SK-N-SH treated with all-trans-retinoic acid at 6 μM for 48 hours (cell line): ENCODE data around the gene ARHGEF10L.

Experiments
- ATAC-seq: fragments of 200-7000 bp; cut with Tn5 transposase; 3 replicates; pipeline ENCODE4 v1.9.1; 2020; ENCODE audit warnings: mild to moderate bottlenecking, moderate library complexity
- ARNTL ChIP-seq: fragments of 450-650 bp; formaldehyde crosslinking; IDR thresholded peaks from 2 replicates; pipeline ENCODE4 v1.5.0; 2020; ENCODE audit warnings: low read depth, mild to moderate bottlenecking, moderate library complexity, borderline replicate concordance
- BACH2 ChIP-seq: fragments of 250-450 bp; sonication (Bioruptor Pico); IDR thresholded peaks from 2 replicates; pipeline ENCODE4 v1.9.0; 2021; ENCODE audit warnings: mild to moderate bottlenecking, borderline replicate concordance
- CSDC2 ChIP-seq: fragments of 250-450 bp; sonication (Bioruptor Pico); IDR thresholded peaks from 2 replicates; pipeline ENCODE4 v1.5.0; 2020; ENCODE audit warnings: mild to moderate bottlenecking, moderate library complexity
- ESRRG ChIP-seq: fragments of 250-450 bp; sonication (Bioruptor Pico); IDR thresholded peaks from 2 replicates; pipeline ENCODE4 v1.6.1; 2021; ENCODE audit warnings: mild to moderate bottlenecking
- ISL1 ChIP-seq: fragments of 250-450 bp; sonication (Bioruptor Pico); IDR thresholded peaks from 2 replicates; pipeline ENCODE4 v2.1.2; 2022; ENCODE audit warnings: mild to moderate bottlenecking, moderate library complexity
- OSR1 ChIP-seq: fragments of 250-450 bp; sonication (Bioruptor Pico); IDR thresholded peaks from 2 replicates; pipeline ENCODE4 v1.8.0; 2022; ENCODE audit warnings: moderate library complexity, mild to moderate bottlenecking, inconsistent platforms
- RARB ChIP-seq: fragments of 250-450 bp; sonication (Bioruptor Pico); IDR thresholded peaks from 2 replicates; pipeline ENCODE4 v1.8.0; 2021; ENCODE audit warnings: mild to moderate bottlenecking, moderate library complexity
- ZC3H10 ChIP-seq: fragments of 250-450 bp; sonication (Bioruptor Pico); IDR thresholded peaks from 2 replicates; pipeline ENCODE4 v1.5.1; 2021; ENCODE audit warnings: mild to moderate bottlenecking, moderate library complexity
- ZFP30 ChIP-seq: fragments of 450-650 bp; formaldehyde crosslinking; IDR thresholded peaks from 2 replicates; pipeline ENCODE4 v1.5.0; 2022; ENCODE audit warnings: mild to moderate bottlenecking, moderate library complexity
- ZNF565 ChIP-seq: fragments of 450-650 bp; formaldehyde crosslinking; conservative IDR thresholded peaks from 2 replicates; pipeline ENCODE4 v1.5.0; 2020; ENCODE audit warnings: low read depth, mild to moderate bottlenecking, moderate library complexity
- ZNF70 ChIP-seq: fragments of 450-650 bp; formaldehyde crosslinking; IDR thresholded peaks from 2 replicates; pipeline ENCODE4 v1.5.0; 2020; ENCODE audit warnings: mild to moderate bottlenecking, moderate library complexity
- ZNF8 ChIP-seq: fragments of 450-650 bp; formaldehyde crosslinking; IDR thresholded peaks from 2 replicates; pipeline ENCODE4 v1.5.0; 2020; ENCODE audit warnings: mild to moderate bottlenecking, moderate library complexity
- TF ChIP-seq, protein P1 (sequence below): fragments of 250-450 bp; sonication (Bioruptor Pico); IDR thresholded peaks from 2 replicates; pipeline ENCODE4 v1.5.0; 2020; ENCODE audit warnings: mild to moderate bottlenecking, moderate library complexity
- TF ChIP-seq, protein P2 (sequence below): fragments of 250-450 bp; sonication (Bioruptor Pico); IDR thresholded peaks from 2 replicates; pipeline ENCODE4 v1.8.0; 2021; ENCODE audit warnings: low read depth, mild to moderate bottlenecking, moderate library complexity, borderline replicate concordance
- TF ChIP-seq, protein P3 (sequence below): fragments of 250-450 bp; sonication (Bioruptor Pico); IDR thresholded peaks from 2 replicates; pipeline ENCODE4 v1.8.0; 2020; ENCODE audit warnings: mild to moderate bottlenecking, moderate library complexity, borderline replicate concordance
- TF ChIP-seq, protein P4 (sequence below): fragments of 250-450 bp; sonication (Bioruptor Pico); IDR thresholded peaks from 2 replicates; pipeline ENCODE4 v1.5.1; 2021; ENCODE audit warnings: mild to moderate bottlenecking, moderate library complexity
- TF ChIP-seq, protein P5 (sequence below): fragments of 250-450 bp; sonication (Bioruptor Pico); IDR thresholded peaks from 2 replicates; pipeline ENCODE4 v1.5.1; 2020; ENCODE audit warnings: low read depth, mild to moderate bottlenecking, moderate library complexity

ARHGEF10L gene

DNA sequence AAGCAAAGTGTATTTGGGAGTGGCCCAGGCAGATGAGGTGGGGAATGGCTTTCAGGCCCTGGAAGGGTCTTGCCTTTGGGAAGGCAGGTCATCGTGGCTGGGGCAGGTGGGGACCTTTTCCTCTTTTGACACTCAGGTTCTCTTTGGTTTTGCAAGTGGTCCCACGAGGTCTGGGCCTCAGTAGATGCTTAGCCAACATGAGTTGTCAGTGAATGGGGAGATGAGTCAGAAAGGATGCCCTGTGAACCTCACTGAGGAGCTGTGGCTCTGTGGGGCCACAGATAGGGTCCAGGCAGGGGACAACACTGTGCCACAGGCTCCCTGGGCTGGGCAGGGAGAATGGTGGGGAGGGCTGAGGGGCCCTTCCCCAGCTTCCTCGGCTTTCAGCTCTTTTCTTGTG lies 19.0 kb downstream of the ARHGEF10L start:
- ATAC-seq, result no peak
- TF ChIP-seq, protein P1, sequence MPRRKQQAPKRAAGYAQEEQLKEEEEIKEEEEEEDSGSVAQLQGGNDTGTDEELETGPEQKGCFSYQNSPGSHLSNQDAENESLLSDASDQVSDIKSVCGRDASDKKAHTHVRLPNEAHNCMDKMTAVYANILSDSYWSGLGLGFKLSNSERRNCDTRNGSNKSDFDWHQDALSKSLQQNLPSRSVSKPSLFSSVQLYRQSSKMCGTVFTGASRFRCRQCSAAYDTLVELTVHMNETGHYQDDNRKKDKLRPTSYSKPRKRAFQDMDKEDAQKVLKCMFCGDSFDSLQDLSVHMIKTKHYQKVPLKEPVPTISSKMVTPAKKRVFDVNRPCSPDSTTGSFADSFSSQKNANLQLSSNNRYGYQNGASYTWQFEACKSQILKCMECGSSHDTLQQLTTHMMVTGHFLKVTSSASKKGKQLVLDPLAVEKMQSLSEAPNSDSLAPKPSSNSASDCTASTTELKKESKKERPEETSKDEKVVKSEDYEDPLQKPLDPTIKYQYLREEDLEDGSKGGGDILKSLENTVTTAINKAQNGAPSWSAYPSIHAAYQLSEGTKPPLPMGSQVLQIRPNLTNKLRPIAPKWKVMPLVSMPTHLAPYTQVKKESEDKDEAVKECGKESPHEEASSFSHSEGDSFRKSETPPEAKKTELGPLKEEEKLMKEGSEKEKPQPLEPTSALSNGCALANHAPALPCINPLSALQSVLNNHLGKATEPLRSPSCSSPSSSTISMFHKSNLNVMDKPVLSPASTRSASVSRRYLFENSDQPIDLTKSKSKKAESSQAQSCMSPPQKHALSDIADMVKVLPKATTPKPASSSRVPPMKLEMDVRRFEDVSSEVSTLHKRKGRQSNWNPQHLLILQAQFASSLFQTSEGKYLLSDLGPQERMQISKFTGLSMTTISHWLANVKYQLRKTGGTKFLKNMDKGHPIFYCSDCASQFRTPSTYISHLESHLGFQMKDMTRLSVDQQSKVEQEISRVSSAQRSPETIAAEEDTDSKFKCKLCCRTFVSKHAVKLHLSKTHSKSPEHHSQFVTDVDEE (CRISPR knock-in tag), result no peak

DNA sequence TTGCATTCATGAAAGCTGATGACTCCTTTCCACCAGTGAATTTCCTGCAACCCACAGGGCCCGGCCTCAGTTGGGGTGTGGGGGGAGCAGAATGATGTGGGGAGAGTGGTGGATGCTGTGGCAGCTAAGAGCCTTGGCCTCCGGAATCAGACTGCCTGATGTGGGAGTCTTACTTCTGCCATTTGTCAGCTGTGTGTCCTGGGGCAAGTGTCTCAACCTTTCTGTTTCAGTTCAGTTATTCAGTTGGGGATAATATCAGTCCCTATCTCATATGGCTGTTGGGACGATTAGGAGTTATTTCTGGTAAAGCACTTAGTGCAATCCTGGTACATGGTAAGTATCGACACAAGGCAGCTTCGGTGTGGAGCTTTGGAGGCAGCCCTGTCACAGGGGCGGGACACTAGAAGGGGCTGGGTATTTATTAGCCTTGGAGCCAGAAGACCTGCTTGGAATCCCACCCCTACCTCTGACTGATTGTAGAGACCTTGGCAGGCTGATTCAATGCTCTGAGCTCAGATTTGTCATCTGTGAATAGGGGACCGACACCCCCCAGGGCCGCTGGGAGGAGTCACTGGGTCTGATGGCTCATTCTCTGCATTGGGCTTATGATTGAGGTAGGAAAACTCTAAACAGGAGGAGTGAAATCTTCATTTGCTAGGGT lies 19.6 kb downstream of the ARHGEF10L start:
- no peak for ATAC-seq
- TF ChIP-seq, protein P2, sequence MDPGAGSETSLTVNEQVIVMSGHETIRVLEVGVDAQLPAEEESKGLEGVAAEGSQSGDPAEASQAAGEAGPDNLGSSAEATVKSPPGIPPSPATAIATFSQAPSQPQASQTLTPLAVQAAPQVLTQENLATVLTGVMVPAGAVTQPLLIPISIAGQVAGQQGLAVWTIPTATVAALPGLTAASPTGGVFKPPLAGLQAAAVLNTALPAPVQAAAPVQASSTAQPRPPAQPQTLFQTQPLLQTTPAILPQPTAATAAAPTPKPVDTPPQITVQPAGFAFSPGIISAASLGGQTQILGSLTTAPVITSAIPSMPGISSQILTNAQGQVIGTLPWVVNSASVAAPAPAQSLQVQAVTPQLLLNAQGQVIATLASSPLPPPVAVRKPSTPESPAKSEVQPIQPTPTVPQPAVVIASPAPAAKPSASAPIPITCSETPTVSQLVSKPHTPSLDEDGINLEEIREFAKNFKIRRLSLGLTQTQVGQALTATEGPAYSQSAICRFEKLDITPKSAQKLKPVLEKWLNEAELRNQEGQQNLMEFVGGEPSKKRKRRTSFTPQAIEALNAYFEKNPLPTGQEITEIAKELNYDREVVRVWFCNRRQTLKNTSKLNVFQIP (CRISPR knock-in tag), result no peak
- TF ChIP-seq, protein P3, sequence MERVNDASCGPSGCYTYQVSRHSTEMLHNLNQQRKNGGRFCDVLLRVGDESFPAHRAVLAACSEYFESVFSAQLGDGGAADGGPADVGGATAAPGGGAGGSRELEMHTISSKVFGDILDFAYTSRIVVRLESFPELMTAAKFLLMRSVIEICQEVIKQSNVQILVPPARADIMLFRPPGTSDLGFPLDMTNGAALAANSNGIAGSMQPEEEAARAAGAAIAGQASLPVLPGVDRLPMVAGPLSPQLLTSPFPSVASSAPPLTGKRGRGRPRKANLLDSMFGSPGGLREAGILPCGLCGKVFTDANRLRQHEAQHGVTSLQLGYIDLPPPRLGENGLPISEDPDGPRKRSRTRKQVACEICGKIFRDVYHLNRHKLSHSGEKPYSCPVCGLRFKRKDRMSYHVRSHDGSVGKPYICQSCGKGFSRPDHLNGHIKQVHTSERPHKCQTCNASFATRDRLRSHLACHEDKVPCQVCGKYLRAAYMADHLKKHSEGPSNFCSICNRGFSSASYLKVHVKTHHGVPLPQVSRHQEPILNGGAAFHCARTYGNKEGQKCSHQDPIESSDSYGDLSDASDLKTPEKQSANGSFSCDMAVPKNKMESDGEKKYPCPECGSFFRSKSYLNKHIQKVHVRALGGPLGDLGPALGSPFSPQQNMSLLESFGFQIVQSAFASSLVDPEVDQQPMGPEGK (CRISPR knock-in tag), result no peak
- TF ChIP-seq ESRRG (CRISPR knock-in tag) (no peak), ZNF70 (CRISPR knock-in tag) (no peak), CSDC2 (CRISPR knock-in tag) (no peak), ZNF565 (CRISPR knock-in tag) (no peak), ZFP30 (CRISPR knock-in tag) (no peak), BACH2 (CRISPR knock-in tag) (no peak), ZC3H10 (CRISPR knock-in tag) (no peak), ARNTL (CRISPR knock-in tag) (no peak), RARB (no peak)
- TF ChIP-seq, protein P4, sequence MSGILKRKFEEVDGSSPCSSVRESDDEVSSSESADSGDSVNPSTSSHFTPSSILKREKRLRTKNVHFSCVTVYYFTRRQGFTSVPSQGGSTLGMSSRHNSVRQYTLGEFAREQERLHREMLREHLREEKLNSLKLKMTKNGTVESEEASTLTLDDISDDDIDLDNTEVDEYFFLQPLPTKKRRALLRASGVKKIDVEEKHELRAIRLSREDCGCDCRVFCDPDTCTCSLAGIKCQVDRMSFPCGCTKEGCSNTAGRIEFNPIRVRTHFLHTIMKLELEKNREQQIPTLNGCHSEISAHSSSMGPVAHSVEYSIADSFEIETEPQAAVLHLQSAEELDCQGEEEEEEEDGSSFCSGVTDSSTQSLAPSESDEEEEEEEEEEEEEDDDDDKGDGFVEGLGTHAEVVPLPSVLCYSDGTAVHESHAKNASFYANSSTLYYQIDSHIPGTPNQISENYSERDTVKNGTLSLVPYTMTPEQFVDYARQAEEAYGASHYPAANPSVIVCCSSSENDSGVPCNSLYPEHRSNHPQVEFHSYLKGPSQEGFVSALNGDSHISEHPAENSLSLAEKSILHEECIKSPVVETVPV (CRISPR knock-in tag), result no peak
- TF ChIP-seq, protein P1 (CRISPR knock-in tag), result no peak
- TF ChIP-seq, protein P5, sequence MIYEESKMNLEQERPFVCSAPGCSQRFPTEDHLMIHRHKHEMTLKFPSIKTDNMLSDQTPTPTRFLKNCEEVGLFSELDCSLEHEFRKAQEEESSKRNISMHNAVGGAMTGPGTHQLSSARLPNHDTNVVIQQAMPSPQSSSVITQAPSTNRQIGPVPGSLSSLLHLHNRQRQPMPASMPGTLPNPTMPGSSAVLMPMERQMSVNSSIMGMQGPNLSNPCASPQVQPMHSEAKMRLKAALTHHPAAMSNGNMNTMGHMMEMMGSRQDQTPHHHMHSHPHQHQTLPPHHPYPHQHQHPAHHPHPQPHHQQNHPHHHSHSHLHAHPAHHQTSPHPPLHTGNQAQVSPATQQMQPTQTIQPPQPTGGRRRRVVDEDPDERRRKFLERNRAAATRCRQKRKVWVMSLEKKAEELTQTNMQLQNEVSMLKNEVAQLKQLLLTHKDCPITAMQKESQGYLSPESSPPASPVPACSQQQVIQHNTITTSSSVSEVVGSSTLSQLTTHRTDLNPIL, result no peak

DNA sequence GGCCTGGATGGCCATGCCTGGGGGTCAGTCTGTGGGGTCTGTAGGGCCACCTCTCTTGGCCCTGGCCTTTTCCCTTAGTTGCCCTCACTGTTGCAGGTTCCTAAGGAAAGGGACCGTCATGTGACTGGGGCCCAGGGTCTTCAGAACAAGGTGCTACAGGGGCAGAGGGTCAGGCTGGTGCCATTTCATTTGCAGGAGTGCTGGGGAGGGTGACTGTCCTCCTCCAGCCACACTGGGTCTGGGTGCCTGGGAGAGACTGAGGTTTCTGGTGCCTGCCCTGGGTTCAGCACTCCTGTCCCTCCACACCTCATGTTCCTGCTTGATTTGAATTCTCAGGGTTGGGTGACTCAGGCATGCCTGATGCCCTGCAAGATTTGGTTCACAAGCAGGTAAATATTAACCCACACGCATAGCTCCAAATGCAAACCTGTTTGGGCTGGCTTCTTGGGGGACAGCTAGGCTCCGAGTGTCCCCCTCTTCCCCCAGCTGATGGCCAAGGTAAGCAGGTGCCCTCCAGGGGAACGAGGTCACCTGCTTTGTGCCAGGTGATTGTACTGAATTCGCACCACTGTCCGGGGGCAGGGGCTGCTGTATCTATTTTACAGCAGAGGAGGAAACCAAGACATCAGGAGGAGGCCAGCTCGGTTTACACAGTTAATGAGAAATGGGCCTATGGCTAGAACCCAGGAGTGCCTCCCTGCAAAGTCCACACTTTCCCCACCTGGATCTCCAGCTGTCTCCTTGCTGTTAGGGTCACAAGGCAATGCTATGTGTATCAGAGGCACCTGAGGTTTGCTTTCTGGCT lies 20.3 kb downstream of the ARHGEF10L start:
- no peak for ATAC-seq
- TF ChIP-seq, protein P3 (CRISPR knock-in tag), result no peak
- no peak for TF ChIP-seq OSR1 (CRISPR knock-in tag)
- no peak for TF ChIP-seq ZNF8
- TF ChIP-seq, protein P2 (CRISPR knock-in tag), result no peak
- TF ChIP-seq, protein P5, result no peak
- no peak for TF ChIP-seq ISL1 (CRISPR knock-in tag)
- no peak for TF ChIP-seq CSDC2 (CRISPR knock-in tag)
- no peak for TF ChIP-seq BACH2 (CRISPR knock-in tag)
- no peak for TF ChIP-seq ZC3H10 (CRISPR knock-in tag)
